Measurements from ENCODE around the gene SMIM14.
"Not testable (repeated sequence)": the region's sequence is repeated elsewhere in the genome, so short reads cannot be mapped to it uniquely, and the experiment has no call there.

SMIM14 gene

DNA sequence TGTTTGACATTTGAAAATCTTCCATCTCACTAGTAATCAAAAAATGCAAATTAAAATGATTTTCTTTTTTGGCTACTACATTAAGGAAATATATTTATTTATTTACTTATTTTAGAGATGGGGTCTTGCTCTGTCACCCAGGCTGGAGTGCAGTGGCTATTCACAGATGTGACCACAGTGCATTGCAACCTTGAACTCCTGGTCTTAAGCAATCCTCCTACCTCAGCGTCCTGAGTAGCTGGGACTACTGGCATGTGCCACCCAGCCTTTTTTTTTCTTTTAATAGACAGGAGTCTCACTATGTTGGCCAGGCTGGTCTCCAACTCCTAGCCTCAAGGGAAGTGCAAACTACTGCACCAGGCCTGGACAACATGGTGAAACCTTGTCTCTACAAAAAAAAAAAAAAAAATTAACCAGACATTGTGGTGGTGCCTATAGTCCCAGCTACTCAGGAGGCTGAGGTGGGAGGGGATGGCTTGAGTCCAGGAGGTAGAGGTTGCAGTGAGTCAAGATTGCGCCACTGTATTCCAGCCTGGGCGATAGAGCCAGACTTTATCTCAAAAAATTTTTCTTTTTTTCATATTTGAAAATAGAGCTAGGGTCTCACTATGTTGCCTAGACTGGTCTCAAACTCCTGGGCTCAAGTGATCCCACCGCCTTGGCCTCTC lies 4.4 kb upstream of the SMIM14 start:
- DNase-seq (ENCODE audit: low read depth) = no peak

DNA sequence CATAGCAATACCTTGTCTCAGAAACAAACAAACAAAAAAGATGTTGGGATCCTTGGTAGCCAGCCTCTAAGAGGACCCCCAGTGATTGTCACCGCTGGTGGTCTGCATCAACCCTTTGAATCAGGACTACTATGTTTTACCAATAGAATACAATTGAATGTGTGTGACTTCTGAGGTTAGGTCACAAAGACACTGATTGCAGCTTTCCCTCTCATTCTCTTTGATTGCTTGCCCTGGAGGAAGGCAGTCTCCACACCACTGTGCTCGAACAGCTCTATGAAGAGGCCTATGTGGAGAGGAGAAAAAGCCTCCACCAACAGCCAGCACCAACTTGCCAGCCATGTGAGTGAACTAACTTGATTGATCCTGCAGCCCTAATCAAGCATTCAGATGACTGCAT lies 2.8 kb upstream of the SMIM14 start:
- no peak for DNase-seq (ENCODE audit: low read depth)

DNA sequence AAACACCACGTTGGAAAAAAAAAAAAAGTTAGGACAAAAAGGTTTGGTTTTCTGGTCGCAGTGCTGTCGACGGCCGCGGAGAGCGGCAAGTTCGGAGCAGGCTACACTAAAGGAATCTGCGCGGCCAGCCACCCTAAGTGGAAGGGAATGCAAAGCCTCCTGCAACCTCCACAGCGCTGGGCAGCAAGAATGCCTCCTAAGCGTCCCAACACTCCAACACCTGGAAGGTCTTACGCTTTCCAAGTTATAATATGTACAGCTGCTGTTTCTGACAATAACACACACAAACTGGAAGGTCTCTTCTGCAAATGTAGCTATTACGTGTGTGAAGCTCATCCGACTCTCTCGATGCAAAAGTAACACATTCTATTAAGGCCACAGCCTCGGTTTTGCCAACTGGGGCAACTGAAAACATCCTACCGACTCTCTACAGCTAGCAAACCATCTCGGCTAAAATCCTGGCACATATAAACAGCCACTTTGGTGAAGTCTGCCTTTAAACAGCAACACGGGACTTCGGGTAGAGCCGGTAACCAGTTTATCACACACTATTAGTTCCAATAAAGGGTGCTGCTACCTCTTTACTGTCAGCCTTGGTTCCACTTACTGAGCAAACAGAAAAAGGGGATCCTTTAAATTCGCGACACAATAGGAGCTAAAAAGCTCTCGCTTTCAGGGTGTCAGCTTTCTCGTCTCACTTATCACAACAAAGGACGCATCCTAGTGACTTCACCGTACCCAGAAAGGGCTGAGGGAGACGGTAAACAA lies 895 bp downstream of the SMIM14 start:
- no peak for DNase-seq (ENCODE audit: low read depth)

DNA sequence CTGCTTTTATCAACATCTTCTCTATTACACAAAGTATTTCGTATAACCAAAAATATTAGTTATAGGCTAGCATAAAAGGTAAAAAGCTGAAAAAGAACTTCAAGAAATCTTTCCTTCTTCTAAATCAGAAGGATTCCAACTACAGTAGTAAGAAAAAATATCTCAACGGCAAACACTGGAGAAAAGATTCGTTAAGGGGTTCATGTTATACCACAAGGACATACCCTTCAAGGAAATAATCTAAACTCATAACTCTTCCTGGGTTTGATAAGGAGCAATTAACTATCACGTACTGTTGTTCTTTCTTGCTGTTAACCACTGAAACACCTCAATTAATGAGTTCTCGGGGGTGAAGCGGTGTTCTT lies 1.5 kb downstream of the SMIM14 start:
- DNase-seq (ENCODE audit: low read depth) = no peak

DNA sequence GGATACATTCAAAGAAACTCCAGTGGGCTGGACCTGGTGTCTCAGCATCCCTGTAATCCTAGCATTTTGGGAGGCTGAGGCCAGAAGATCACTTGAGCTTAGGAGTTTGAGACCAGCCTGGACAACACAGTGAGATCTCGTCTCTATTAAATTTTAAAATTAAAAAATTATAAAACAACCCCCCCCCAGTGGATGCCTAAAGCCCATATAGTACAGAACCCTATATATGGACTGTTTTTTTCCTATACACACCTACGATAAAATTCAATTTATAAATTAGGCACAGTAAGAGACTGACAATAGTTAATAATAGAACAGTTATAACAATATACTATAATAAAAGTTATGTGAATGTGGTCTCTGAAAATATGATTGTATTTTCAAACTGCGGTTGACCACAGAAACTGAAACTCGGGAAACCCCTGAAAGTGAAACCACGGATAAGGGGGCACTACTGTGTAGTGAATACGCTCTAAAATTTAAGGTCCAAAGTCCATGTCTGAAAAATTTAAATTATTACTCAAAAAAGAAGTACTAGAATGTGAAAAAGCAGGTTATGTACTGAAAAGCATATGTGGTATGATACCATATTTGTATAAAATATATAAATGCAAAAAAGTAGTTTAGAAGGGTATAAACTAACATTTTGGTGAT lies 2.0 kb downstream of the SMIM14 start:
- DNase-seq (ENCODE audit: low read depth) = no peak

GRCh38 chr4:39635023-39635422 lies 3.6 kb downstream of the SMIM14 start:
- no peak for DNase-seq (ENCODE audit: low read depth)

- DNase-seq (ENCODE audit: low read depth) = no peak
Observed at GRCh38 chr4:39631700-39632079, 7.0 kb downstream of the SMIM14 start.

DNA sequence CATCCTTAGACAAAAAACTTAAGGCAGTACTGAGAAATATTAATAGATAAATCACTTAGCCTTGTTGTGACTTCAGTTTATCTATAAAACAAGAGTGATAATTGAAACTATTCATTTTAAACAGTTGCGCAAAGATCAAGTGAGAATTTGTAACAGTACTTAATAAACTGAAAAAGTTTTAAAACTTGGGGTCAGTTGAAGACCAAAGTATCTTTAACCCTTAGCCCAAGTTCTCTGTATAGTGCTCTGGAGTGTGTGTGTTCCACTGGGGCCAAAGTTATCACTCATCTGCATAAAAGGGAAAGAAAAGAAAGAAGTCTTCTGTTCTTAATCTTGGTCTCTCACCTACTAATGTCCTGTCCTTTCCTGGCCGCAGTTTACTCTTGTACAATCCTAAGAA lies 11.3 kb downstream of the SMIM14 start:
- DNase-seq (ENCODE audit: low read depth) = no peak

GRCh38 chr4:39626913-39627312 lies 11.8 kb downstream of the SMIM14 start:
- no peak for DNase-seq (ENCODE audit: low read depth)

DNA sequence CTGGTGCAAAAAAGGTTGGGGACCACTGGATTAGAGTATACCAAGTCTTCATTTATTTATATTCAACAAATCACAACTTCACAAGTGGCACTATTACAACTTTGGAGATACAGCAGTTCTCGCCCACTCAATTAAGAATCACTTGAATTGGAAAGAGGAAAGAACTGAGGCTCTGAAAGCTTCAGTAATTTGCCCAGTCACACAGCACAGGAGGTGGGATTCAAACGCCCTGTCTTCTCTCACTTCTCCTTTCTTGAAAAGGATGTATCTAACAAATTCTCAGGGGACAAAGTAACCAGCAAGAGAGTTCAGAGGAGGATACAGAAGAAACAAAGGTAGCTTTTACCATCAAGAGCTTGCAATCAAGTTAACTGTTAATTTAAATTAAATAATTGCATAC lies 12.4 kb downstream of the SMIM14 start:
- no peak for DNase-seq (ENCODE audit: low read depth)

DNA sequence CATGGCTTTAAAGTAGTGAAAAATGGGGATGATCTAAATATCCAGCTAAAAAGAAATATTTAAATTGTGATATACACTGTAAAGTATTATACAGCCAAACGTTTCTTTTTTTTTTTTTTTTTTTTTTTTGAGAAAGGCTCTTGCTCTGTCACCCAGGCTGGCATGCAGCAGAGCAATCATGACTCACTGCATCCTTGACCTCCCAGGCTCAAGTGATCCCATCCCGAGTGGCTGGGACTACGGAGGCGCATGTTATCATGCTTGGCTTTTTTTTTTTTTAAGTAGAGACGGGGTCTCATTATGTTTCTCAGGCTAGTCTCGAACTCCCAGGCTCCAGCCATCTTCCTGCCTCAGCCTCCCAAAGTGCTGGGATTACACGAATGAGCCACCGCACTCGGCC lies 17.1 kb downstream of the SMIM14 start:
- no peak for DNase-seq (ENCODE audit: low read depth)

DNA sequence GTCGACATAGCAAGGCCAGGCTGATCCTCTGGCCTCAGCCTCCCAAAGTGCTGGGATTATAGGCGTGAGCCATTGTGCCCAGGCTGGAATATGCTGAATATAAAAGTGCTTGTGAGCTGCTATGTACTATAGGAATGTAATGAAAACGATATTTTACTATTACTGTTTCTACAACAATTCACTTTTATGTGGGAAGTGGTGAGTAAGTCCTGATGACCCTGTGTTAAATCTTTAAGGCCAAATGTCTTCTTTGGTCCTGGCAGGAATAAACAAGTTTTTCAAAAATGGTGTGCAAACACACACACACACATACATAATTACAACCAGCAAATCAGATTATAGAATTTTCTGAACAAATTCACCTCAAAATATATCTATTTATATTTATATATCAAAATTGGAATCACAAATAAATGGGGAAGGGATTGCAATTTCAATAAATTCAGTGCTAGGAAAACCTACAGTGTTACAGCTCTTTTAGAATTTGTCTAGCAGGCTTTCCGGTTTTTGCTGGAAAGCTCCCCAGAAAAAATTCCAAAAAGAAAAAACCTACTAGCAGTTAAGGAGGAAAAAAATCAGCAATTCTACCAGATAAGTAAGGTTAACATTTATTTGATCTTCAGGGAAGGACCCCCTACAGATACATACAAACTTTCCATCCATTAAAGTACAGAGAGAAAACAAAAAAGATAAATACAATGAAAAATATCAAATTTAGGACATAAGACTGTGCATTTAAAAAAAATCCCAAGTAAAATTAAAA lies 17.9 kb downstream of the SMIM14 start:
- DNase-seq (ENCODE audit: low read depth) = no peak

DNA sequence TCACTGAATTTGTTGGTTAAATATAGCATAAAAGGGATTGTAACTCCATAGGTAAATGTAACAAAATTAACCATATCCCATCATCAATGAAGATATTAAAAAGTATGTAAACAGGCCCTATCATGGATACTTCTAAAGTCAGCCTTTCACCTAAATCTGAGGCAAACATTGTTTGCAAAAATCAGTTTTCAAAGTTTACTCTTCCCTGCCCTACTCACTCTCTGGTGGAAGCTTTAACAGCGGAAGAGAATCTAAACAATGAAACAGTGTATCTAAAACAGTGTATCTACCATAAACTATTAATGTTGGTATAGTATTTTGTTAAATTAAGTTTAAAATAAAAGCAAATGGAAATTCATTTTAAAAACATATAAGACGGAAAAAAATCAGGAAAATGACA lies 21.1 kb downstream of the SMIM14 start:
- no peak for DNase-seq (ENCODE audit: low read depth)

- no peak for DNase-seq (ENCODE audit: low read depth)
Observed at GRCh38 chr4:39616651-39617050, 22.0 kb downstream of the SMIM14 start.

GRCh38 chr4:39616112-39616511 lies 22.6 kb downstream of the SMIM14 start:
- DNase-seq (ENCODE audit: low read depth) = not testable (repeated sequence)

- DNase-seq (ENCODE audit: low read depth) = no peak
Observed at GRCh38 chr4:39614487-39615162, 24.0 kb downstream of the SMIM14 start.

GRCh38 chr4:39613093-39613656 lies 25.5 kb downstream of the SMIM14 start:
- DNase-seq (ENCODE audit: low read depth) = no peak

GRCh38 chr4:39609454-39609931 lies 29.2 kb downstream of the SMIM14 start:
- DNase-seq (ENCODE audit: low read depth) = no peak

DNA sequence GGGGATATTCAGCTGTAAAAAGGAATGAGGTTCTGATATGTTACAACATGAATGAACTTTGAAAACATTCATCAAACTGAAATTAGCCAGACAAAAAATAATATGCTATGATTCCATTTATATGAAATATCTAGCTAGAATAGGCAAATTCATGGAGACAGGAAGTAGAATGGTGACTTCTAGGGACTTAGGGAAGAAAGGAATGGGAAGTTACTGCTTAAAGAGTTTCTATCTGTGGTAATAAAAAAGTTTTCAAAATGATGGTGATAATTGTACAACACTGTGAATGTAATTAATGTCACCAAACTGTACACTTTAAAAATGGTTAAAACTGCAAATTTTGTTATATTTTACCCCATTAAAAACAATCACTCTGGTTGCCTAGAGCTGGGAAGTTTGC lies 30.2 kb downstream of the SMIM14 start:
- no peak for DNase-seq (ENCODE audit: low read depth)

DNA sequence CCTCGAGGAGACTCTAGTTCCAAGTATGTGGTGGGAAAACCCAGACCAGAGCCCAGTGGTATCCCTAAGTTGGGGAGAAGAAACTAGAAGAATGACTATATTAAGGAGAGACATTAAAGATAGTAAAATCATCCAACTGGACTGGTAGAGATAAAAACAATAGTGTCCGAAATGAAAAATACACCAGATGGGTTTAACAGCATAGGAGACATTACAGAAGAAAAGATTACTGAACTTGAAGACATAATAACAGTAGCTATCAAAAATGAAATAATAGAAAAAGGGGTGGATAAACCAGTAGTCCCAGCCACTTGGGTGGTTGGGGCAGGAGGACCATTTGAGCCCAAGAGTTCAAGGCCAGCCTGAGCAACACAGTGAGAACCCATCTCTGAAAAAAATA lies 31.9 kb downstream of the SMIM14 start:
- DNase-seq (ENCODE audit: low read depth) = no peak

DNA sequence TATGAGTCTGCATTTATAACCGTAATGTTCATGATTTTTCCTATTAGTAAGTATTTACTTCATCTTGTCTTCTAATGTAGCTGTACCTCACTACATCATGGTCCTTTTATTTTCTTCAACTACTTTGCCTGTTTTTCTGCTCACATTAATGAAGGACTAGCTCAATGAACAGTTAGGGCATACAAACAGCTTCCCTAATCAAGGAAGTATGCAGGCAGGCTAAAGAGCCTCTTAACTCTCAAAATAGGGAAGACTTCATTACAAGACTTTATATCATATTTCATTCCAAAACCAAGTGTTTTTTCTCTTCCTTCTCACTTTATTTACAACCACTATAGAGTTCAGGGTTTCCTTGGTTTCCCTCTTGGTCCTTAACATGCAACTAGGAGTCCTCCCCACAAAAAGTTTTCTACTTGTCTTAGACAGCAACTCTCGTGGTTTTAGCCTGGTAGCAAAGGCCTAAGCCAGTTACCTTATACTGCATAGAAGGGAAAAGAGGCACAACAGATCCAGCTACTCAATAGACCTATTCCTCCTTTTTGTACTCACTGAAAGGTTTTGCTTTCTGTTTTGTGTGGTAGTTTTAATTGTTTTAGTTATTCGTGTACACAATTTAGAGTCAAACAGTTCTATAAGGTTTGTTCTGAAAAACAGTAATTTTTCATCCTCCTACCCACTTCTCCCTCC lies 40.8 kb downstream of the SMIM14 start:
- no peak for DNase-seq (ENCODE audit: low read depth)
